ENCODE results near the gene SUPT20HL2. TPM values are rescaled to one million over a fixed set of nuclear protein-coding genes. Genes with fewer than 3 reads are reported as not detected.

SUPT20HL2 gene
- total and polyA plus RNA-seq, 2 of the 8 experiments (the other 6 are each of a cell fraction or from before 2014, with no cell fraction given) = not detected

- Histone ChIP-seq H2BK120ac (replicated peaks; ENCODE audit: low read depth, low read length) (no peak overlapping the region), H3K79me2 (ENCODE audit: control insufficient read depth in 1 of 2, insufficient read depth in 2 of 2, low read length in 2 of 2) (no peaks in the 10 kb centered on the region), H3K9me3 (ENCODE audit: insufficient read depth in 2 of 2, low read depth in 1 of 2, low read length in 1 of 2) (no peaks in the 10 kb centered on the region), H3K14ac (ENCODE audit: insufficient read length) (no peak overlapping the region), H4K20me1 (replicated peaks in 1 of 2; ENCODE audit: control insufficient read depth in 1 of 2, insufficient read depth in 2 of 2, low read length in 2 of 2) (no peaks in the 10 kb centered on the region), H4K5ac (ENCODE audit: insufficient read length, low read depth, low read length) (no peak overlapping the region), H3K4me1 (replicated peaks in 1 of 4; ENCODE audit: control insufficient read depth in 3 of 4, insufficient read depth in 4 of 4, low read length in 3 of 4) (no peaks in the 10 kb centered on the region), H3K56ac (replicated peaks; ENCODE audit: insufficient read length, low read depth, low read length) (no peak overlapping the region), H2AFZ (ENCODE audit: low read length) (no peak overlapping the region), H2BK20ac (ENCODE audit: low read length) (no peak overlapping the region), H2BK15ac (ENCODE audit: low read length) (no peak overlapping the region), H4K8ac (ENCODE audit: extremely low read depth, insufficient read depth, low read length) (no peak overlapping the region), H3K27me3 (replicated peaks in 1 of 4; ENCODE audit: control insufficient read depth in 3 of 4, extremely low read depth in 1 of 4, insufficient read depth in 3 of 4, low read length in 3 of 4) (no peaks in the 10 kb centered on the region), H2BK5ac (ENCODE audit: low read depth, low read length) (no peak overlapping the region), H3K79me1 (ENCODE audit: low read depth, low read length) (no peaks in the 10 kb centered on the region), H3K9ac (replicated peaks in 1 of 4; ENCODE audit: extremely low read depth in 1 of 4, low read depth in 3 of 4, low read length in 3 of 4) (no peak overlapping the region), H3K4me3 (ENCODE audit: extremely low read depth in 1 of 4, insufficient read depth in 2 of 4, low read depth in 3 of 4, low read length in 4 of 4) (no peak overlapping the region), H3K23me2 (ENCODE audit: low read depth, low read length) (no peaks in the 10 kb centered on the region), H3K4ac (replicated peaks; ENCODE audit: insufficient read length, low read depth, low read length) (no peak overlapping the region), H3K4me2 (ENCODE audit: insufficient read depth in 1 of 2, low read depth in 2 of 2, low read length in 2 of 2) (no peak overlapping the region), H3K18ac (ENCODE audit: extremely low read depth, low read length) (no peak overlapping the region), H2BK12ac (ENCODE audit: low read depth, low read length) (no peak overlapping the region), H2AK5ac (ENCODE audit: low read depth, low read length) (no peak overlapping the region), H3K36me3 (ENCODE audit: control insufficient read depth in 2 of 4, insufficient read depth in 4 of 4, low read length in 3 of 4) (no peaks in the 10 kb centered on the region), H4K91ac (replicated peaks; ENCODE audit: insufficient read length, low read length) (no peak overlapping the region), H3K23ac (ENCODE audit: insufficient read length) (no peak overlapping the region), H3K27ac (ENCODE audit: low read depth, low read length) (no peak overlapping the region)
- ChIA-PET CTCF (ENCODE audit: partially characterized antibody) (interaction anchor here (1.1 kb wide), 1 partner anchor 50 kb away, joined by 3 read pairs; no protein-coding TSS in a partner anchor), POLR2A (ENCODE audit: partially characterized antibody) (no interaction called here)
- FAIRE-seq (no peak), DNase-seq (ENCODE audit: low read depth in 1 of 2, low spot score in 2 of 2) (no peak)
- 84% methylated on average over 4 of the region's 4 CpGs; no CpG with 5 or more reads in 1 of the 2 experiments for WGBS, 2 experiments (ENCODE audit: extremely low coverage in 1 of 2, insufficient coverage in 1 of 2, insufficient read length in 1 of 2, insufficient replicate concordance in 2 of 2, low coverage in 1 of 2, low lambda C conversion rate in 2 of 2, missing lambda C conversion rate in 1 of 2)
- TF ChIP-seq SIN3A (conservative IDR thresholded peaks at IDR 0.05 in 1 of 2, IDR thresholded peaks at IDR 0.05 in 1 of 2; ENCODE audit: low read depth in 1 of 2, low read length in 2 of 2) (no peak), JUN (IDR thresholded peaks at IDR 0.05; ENCODE audit: low read depth, low read length) (no peak), RXRA (IDR thresholded peaks at IDR 0.05; ENCODE audit: insufficient read depth, low read depth, low read length) (no peak), FOSL1 (IDR thresholded peaks at IDR 0.05; ENCODE audit: insufficient read depth, low read depth, low read length) (no peak), CHD2 (IDR thresholded peaks at IDR 0.05; ENCODE audit: low read length) (no peak), BRCA1 (IDR thresholded peaks at IDR 0.05; ENCODE audit: low read depth, low read length) (no peak), CTBP2 (IDR thresholded peaks at IDR 0.05; ENCODE audit: borderline replicate concordance, insufficient read depth, insufficient read length, low read length) (no peak), POU5F1 (IDR thresholded peaks at IDR 0.05; ENCODE audit: low read depth, low read length) (no peak), KDM1A (IDR thresholded peaks at IDR 0.05; ENCODE audit: borderline replicate concordance, low read length) (no peak), CBX8 (IDR thresholded peaks at IDR 0.05; ENCODE audit: borderline replicate concordance, low read depth, low read length) (no peak)
Measured at GRCh38 chrX:24321741-24322395, 8.0 kb upstream of the SUPT20HL2 start.
